IPS-NIHi7 (cell line): Measurements from ENCODE around the gene IFI35.
"Not testable (repeated sequence)": the region's sequence is repeated elsewhere in the genome, so short reads cannot be mapped to it uniquely, and the experiment has no call there.

Experiments
- DNase-seq: peaks from one replicate; pipeline ENCODE4 v3.0.0; 2012; ENCODE audit warnings: mixed read lengths; ENCODE audit errors: extremely low spot score

Gene IFI35

DNA sequence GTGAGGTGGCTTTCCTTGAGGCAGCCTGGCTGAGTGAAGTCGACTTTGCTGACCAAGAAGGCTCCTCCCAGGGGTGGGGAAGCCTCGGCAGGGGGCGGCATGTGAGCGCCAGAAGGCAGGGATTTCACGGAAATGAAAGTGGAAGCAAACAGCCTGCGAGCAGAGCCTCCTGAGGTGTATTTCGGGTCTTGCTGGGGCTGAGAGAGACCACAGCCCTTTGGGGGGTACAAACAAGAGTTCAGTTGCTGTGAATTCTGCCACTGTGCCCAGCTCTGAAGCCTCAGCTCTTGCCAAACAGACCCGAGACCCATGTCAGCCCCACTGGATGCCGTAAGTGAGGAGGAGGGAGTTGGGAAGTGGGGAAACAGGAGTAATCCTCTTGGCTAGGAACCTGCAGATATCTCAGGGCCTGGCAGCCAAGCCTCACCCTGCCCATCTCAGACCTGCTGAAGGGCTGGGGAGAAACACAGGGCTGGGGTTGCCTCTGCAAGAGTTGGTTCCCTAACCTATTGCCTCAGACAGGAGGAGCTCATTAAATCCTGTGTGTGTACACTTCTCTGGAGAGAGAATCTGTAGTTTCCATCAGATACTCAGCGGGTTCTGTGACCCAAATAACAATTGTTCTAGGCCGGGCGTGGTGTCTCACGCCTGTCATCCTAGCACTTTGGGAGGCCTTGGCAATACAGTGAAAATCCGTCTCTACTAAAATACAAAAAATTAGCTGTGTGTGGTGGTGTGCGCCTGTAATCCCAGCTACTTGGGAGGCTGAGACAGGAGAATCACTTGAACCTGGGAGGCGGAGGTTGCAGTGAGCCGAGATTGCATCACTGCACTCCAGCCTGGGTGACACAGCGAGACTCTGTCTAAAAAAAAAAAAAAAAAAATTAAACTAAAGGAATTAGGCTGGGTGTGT, at the start of gene IFI35:
Gene IFI35, plus strand, starts transcription at position 146 of the 913 bp plus-strand sequence. Its CDS starts 164 bp downstream, at position 310.
- DNase-seq: peak; percentile 71

DNA sequence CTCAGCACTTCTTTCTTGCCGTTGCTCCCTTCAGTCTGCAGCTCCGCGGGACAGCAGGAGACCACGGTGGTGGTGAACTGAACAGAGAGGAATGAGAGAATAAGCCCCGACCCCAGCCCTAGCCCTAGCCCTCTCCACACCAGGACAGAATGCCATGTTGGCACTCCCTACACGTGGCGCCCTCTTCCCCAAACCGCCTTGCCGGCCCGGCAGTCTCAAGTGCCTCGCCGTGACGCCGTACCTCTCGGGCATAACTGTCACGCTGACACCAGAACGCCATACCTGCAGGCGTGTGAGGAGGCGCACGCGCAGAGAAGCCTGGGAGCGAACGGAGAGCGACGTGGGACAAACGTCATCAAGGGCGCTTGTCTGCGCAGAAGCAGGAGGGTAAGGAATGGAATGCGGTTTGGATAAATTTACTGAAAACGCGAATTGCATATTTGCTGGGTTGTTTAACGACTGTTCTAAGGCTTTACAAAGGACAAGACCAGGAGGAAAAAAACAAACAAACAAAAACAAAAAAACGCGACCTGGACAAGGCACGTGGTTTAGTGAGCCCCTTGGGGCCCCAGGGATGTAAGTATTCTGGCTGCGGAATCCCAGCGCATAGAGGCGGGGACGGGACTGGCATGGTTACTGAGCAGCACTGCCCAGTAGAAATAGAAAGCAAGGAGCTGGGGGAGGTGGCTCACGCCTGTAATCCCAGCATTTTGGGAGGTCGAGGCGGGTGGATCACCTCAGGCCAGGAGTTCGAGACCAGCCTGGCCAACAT, 42.2 kb upstream of the IFI35 start, which contains the start of gene AARSD1:
Gene AARSD1, minus strand, starts transcription at position 294 of the 772 bp plus-strand sequence. Its CDS starts 14 bp downstream, at position 280.
- DNase-seq: peak; percentile 91

DNA sequence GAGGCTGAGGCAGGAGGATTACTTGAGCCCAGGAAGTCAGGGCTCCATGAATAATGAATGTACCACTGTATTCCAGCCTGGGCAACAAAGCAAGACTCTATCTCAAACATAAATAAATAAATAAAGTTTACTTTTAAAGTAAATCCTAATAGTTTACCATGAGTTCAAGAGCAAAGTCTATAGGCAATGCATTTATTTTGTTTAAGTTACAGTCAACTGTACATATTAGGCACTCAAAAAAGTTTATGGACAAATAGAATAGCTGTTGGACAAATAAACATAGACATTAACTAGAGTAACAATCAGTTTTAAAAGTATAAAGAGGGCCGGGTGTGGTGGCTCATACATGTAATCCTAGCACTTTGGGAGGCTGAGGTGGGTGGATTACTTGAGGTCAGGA, 38.7 kb upstream of the IFI35 start:
- DNase-seq: no peak

DNA sequence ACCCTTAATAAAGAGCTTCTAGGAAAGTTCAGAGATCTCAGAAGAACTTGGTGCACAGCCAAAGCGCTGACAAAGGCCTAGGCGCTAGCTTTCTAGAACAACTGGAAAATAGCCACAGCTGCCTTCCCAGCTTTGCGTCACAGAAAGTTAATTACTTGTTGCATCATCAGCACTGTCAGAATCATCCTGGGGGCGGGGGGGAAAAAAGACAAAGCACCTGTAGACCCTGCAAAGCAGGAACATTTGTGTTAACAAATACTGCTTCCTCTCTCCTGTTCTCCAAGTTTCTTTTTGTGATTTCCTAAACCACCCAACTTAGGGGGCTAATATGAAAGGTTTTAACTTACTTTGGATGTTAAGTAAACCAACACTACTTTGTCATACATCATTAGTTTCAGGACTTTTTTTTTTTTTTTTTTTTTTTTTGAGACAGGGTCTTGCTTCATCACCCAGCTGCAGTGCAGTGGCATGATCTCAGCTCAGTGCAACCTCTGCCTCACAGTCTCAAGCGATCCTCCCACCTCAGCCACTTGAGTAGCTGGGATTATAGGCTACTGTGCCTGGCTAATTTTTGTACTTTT, 37.5 kb upstream of the IFI35 start:
- no peak for DNase-seq

DNA sequence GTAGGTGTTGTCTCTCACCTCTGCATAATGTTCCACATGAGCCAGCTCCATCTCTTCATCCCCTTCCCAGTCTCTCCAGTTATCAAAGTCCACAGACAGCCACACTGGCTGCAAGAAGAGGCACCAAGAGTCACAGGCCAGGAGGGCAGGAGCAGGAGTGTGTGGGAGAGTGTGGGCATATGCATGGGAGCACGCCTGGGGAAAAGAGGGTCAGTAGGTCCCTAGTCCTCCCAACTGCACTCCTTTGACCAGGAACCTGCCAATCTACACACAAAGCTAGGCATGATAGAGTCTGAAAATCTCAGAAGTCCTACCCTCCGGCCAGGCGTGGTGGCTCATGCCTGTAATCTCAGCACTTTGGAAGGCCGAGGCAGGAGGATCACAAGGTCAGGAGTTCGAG, 35.0 kb upstream of the IFI35 start:
- DNase-seq: no peak

- DNase-seq: not testable (repeated sequence)
Measured at GRCh38 chr17:42973323-42973722, 33.3 kb upstream of the IFI35 start.

GRCh38 chr17:42975265-42975664, 31.3 kb upstream of the IFI35 start:
- DNase-seq: no peak

GRCh38 chr17:42975701-42976100, 30.9 kb upstream of the IFI35 start:
- DNase-seq: not testable (repeated sequence)

DNA sequence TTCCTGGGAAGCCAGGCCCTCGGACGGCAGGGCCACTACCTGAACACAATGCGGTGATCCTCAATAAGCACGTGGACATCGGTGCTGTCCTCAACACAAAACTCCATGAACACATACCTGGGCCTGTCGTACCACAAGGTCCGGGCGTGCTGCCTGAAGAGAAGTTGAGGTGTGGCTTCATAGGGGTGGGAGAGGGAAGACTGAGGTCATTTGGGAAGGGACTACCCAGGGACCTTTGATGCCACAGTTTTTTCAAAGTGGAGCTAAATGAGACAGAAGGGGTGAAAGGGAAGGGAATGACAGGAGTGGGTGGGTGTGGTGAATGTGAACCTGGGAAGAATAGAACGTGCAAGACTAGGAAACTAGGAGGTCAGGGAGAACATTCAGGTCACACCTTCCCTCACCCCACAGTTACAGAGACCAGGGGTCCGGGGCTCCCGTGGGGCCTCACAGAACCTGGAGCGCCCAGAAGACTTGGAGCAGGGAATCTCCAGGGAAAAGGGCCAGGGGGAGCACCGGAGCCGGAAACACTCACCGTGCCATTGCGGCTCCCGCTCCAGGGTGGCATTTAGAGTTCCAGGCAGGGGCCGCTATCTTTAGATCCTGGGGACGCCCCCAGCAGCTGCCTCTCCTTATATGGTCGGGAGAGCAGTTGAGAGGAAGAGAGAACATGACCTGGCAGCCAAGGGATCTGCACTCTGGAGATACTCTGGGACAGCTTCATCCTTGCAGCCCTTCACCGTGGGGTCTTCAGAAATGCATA, 26.9 kb upstream of the IFI35 start, which contains the start of gene PTGES3L:
Gene PTGES3L, minus strand, starts transcription at position 570 of the 763 bp plus-strand sequence. Its CDS starts 27 bp downstream, at position 543.
- DNase-seq: peak; percentile 84

DNA sequence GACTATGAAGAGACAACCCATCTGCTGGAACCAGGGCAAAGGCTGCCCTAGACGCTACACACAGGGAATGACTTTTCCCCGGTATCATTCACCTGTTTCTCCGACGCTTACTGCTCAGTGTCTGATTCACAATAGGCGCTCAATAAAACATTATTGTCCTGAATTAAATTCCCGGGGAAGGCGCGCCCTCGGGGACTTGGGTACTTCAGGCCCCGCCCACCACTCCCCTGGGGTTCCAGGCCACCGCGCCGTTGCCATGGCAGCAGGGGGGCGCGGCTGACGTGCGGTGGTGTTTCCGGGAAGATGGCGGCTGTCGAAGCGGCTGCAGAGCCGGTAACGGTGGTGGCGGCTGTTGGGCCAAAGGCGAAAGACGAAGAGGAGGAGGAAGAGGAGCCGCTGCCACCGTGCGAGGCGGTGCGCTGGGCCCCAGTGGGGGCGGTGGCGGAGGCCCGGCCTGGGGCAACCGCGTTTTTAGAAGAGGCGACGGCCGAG, 26.3 kb upstream of the IFI35 start, which contains the start of gene RUNDC1:
Gene RUNDC1, plus strand, starts transcription at position 292 of the 492 bp plus-strand sequence. Its CDS starts 12 bp downstream, at position 304.
- DNase-seq: peak; percentile 96

- DNase-seq: peak; percentile 73
Measured at GRCh38 chr17:42980766-42981397, 25.7 kb upstream of the IFI35 start.

GRCh38 chr17:42982266-42982665, 24.3 kb upstream of the IFI35 start:
- no peak for DNase-seq

DNA sequence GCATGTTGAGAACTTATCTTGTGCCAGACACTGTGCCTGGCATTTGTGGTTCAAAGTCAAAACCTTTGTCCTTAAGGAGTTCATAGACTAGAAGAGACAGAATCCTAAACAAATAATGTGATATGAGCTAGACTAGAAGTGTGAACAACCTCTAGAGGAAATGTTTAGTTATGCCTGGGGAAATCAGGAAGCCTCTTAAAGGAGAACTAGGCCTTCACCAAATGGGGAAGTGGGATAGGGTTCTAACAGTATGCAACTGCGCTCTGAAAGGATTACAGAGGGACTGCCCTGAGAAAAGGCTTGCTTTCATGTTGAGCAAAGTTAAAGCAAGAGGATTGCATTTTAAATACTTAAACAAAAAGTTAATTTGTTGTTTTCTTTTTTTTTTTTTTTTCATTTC, 21.4 kb upstream of the IFI35 start:
- no peak for DNase-seq

DNA sequence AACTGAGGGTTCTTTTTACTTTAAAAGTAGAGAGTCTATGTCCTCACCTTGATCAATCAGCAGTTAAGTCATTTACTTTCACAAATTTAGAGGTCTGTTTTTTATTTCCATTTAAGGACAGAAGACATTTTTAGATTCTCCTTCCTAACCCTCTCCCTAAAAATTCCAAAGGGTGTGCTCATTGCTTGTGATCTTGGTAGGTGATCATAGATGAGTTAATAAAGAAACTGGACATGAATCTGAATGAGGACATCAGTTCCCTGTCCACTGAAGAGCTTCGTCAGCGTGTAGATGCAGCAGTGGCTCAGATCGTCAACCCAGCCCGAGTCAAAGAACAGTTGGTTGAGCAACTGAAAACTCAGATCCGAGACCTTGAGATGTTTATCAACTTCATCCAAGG, 17.4 kb upstream of the IFI35 start:
- DNase-seq: no peak

- DNase-seq: no peak
Measured at GRCh38 chr17:42989726-42990652, 16.6 kb upstream of the IFI35 start.

GRCh38 chr17:42991471-42991870, 15.1 kb upstream of the IFI35 start:
- no peak for DNase-seq

DNA sequence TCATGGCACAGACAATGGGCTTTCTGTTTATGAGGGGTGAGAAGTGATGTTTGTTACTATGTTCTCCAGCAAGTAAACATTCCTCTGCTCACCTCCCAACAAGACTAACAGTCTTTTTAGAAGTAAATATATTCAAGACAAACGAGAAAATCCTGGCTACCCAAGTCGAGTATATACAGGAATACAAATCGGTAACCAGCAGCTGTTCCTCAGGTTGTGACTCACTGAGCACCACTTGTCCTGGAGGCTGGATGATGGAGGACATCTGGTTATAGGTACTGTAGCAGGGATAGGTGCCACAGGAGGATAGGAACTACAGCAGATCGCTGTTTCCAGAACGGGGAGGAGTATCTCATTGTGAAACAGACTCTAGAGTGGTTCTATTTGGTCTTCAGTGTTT, 13.7 kb upstream of the IFI35 start:
- DNase-seq: no peak

GRCh38 chr17:42993913-42994312, 12.7 kb upstream of the IFI35 start:
- not testable (repeated sequence) for DNase-seq

DNA sequence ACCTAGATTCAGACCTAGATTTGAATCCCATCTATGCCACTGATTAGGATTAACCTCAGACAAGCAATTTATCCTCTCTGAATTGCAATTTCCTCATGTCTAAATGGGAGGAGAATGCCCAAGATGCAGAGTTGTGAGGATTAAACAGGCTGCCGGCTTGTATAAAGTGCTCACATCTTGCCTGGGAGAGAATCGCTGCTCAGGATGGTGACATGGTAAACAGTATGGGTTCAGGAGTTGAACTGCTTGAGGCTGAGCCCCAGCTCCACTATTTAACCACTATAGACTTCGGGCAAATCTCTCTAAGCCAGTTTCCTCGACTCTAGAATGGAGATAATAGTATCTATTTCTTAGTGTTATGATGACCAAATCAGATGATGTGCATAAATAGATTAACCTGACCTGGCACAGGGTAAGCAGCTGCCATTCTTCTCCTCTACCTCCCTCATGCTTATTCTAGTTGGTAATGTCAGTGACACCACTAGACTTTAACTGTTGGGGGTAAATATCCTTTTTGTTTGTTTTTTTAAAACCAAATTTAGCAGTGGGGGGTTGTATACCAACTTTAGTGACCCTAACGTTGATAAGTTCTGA, 9.1 kb upstream of the IFI35 start:
- DNase-seq: no peak
